Measurements from ENCODE around the gene SV2B. TPM values are rescaled to one million over a fixed set of nuclear protein-coding genes. Genes with fewer than 3 reads are reported as not detected.

SV2B gene
- total RNA-seq, 1 experiment from 2014 or later, result not detected

GRCh38 chr15:91102546-91103330, 2.7 kb downstream of the SV2B start:
- no peak for ATAC-seq
- CTCF ChIA-PET, result no interaction called here
- no peaks in the 10 kb centered on the region for H3K9me2 ChIP-seq (replicated peaks; ENCODE audit: low read length)
- peaks cover 70% of the 10 kb centered on the region for H3K27me3 ChIP-seq (ENCODE audit: low read length)
- no peak overlapping the region for H3K9ac ChIP-seq (ENCODE audit: low read length)
- TF ChIP-seq EZH2 (IDR thresholded peaks at IDR 0.05; ENCODE audit: low read length, unreplicated experiment) (no peak), EZH2phosphoT487 (IDR thresholded peaks at IDR 0.05; ENCODE audit: borderline replicate concordance, low read length) (no peak), CTCF (conservative IDR thresholded peaks at IDR 0.05; ENCODE audit: low read depth, low read length) (no peak)
- no peaks in the 10 kb centered on the region for H3K9me3 ChIP-seq (ENCODE audit: low read length)
- POLR2A ChIA-PET (ENCODE audit: unreplicated experiment), result no interaction called here
- intact Hi-C loops (cut with micrococcal nuclease), result no loop called here
- H3K4me2 ChIP-seq (ENCODE audit: low read length), result no peak overlapping the region
- no peaks in the 10 kb centered on the region for H4K20me1 ChIP-seq (ENCODE audit: low read length)
- H3K27ac ChIP-seq (ENCODE audit: low read length), result no peak overlapping the region
- DNase-seq, result no peak
- H2AFZ ChIP-seq (ENCODE audit: low read length), result no peak overlapping the region
- BruUV-seq (replicated peaks), result no TSS peak
- no peaks in the 10 kb centered on the region for H3K36me3 ChIP-seq (ENCODE audit: low read depth, low read length)
- H3K4me1 ChIP-seq (ENCODE audit: insufficient read depth, low read length), result 0 out of 2 replicates have a peak, but pooled peaks cover 5% of the 10 kb centered on the region
- H3F3A ChIP-seq (ENCODE audit: low read length, unreplicated experiment), result no peaks in the 10 kb centered on the region
- no peaks in the 10 kb centered on the region for H3K79me2 ChIP-seq (ENCODE audit: low read length)
- no peak overlapping the region for H3K4me3 ChIP-seq (ENCODE audit: low read length)

GRCh38 chr15:91104111-91104510, 4.1 kb downstream of the SV2B start:
- Histone ChIP-seq H3K27ac (ENCODE audit: low read length) (no peak overlapping the region), H3K4me3 (ENCODE audit: low read length) (no peak overlapping the region), H3K9ac (ENCODE audit: low read length) (no peak overlapping the region), H3K4me2 (ENCODE audit: low read length) (no peak overlapping the region), H4K20me1 (ENCODE audit: low read length) (no peaks in the 10 kb centered on the region), H3K9me2 (replicated peaks; ENCODE audit: low read length) (no peaks in the 10 kb centered on the region), H2AFZ (ENCODE audit: low read length) (no peak overlapping the region), H3K79me2 (ENCODE audit: low read length) (no peaks in the 10 kb centered on the region), H3F3A (ENCODE audit: low read length, unreplicated experiment) (no peaks in the 10 kb centered on the region), H3K27me3 (ENCODE audit: low read length) (peaks cover 70% of the 10 kb centered on the region), H3K9me3 (ENCODE audit: low read length) (no peaks in the 10 kb centered on the region), H3K4me1 (ENCODE audit: insufficient read depth, low read length) (0 out of 2 replicates have a peak, but pooled peaks cover 5% of the 10 kb centered on the region), H3K36me3 (ENCODE audit: low read depth, low read length) (no peaks in the 10 kb centered on the region)
- ATAC-seq (no peak), DNase-seq (no peak)
- ChIA-PET POLR2A (ENCODE audit: unreplicated experiment) (no interaction called here), CTCF (no interaction called here)
- TF ChIP-seq EZH2phosphoT487 (IDR thresholded peaks at IDR 0.05; ENCODE audit: borderline replicate concordance, low read length) (no peak), CTCF (conservative IDR thresholded peaks at IDR 0.05; ENCODE audit: low read depth, low read length) (no peak), EZH2 (IDR thresholded peaks at IDR 0.05; ENCODE audit: low read length, unreplicated experiment) (no peak)
- BruUV-seq (replicated peaks), result no TSS peak
- intact Hi-C loops (cut with micrococcal nuclease), result no loop called here

GRCh38 chr15:91108421-91108820, 8.4 kb downstream of the SV2B start:
- Histone ChIP-seq H3K36me3 (ENCODE audit: low read depth, low read length) (no peaks in the 10 kb centered on the region), H4K20me1 (ENCODE audit: low read length) (no peaks in the 10 kb centered on the region), H3K9me3 (ENCODE audit: low read length) (no peaks in the 10 kb centered on the region), H3K27ac (ENCODE audit: low read length) (no peak overlapping the region), H2AFZ (ENCODE audit: low read length) (no peak overlapping the region), H3F3A (ENCODE audit: low read length, unreplicated experiment) (no peaks in the 10 kb centered on the region), H3K27me3 (ENCODE audit: low read length) (peaks cover 69% of the 10 kb centered on the region), H3K9me2 (replicated peaks; ENCODE audit: low read length) (no peaks in the 10 kb centered on the region), H3K4me3 (ENCODE audit: low read length) (no peak overlapping the region), H3K4me2 (ENCODE audit: low read length) (no peak overlapping the region), H3K9ac (ENCODE audit: low read length) (no peak overlapping the region), H3K4me1 (ENCODE audit: insufficient read depth, low read length) (no peaks in the 10 kb centered on the region), H3K79me2 (ENCODE audit: low read length) (no peaks in the 10 kb centered on the region)
- DNase-seq (no peak), ATAC-seq (no peak)
- ChIA-PET POLR2A (ENCODE audit: unreplicated experiment) (no interaction called here), CTCF (no interaction called here)
- intact Hi-C loops (cut with micrococcal nuclease), result no loop called here
- TF ChIP-seq EZH2 (IDR thresholded peaks at IDR 0.05; ENCODE audit: low read length, unreplicated experiment), result no peak
- no peak for TF ChIP-seq CTCF (conservative IDR thresholded peaks at IDR 0.05; ENCODE audit: low read depth, low read length)
- no peak for TF ChIP-seq EZH2phosphoT487 (IDR thresholded peaks at IDR 0.05; ENCODE audit: borderline replicate concordance, low read length)
- BruUV-seq (replicated peaks), result no TSS peak
